MM.1S (cell line): ENCODE data around the gene CYP4F3.

Source experiments
- DNase-seq: peaks from one replicate; pipeline ENCODE4 v3.0.0-alpha.2; 2015
- H2AFZ ChIP-seq: fragments of 300-600 bp; sonication (generic); 2 replicates; pipeline ENCODE4 v1.6.0; 2016; ENCODE audit warnings: antibody characterized with exemption, low read length
- H3F3A ChIP-seq: fragments of 300-600 bp; sonication (generic); 2 replicates; pipeline ENCODE4 v1.6.1; 2016; ENCODE audit warnings: mild to moderate bottlenecking, antibody characterized with exemption, low read length, moderate library complexity, mixed read lengths; ENCODE audit not compliant: insufficient read depth
- H3K27ac ChIP-seq: fragments of 300-600 bp; sonication (generic); 2 replicates; pipeline ENCODE4 v1.5.1; 2016; ENCODE audit warnings: mild to moderate bottlenecking, low read length
- H3K27me3 ChIP-seq: fragments of 300-600 bp; sonication (generic); replicated peaks from 2 replicates; pipeline ENCODE4 v1.6.0; 2016; ENCODE audit warnings: low read length; ENCODE audit not compliant: insufficient read depth
- H3K36me3 ChIP-seq: fragments of 300-600 bp; sonication (generic); replicated peaks from 2 replicates; pipeline ENCODE4 v1.6.1; 2016; ENCODE audit warnings: mild to moderate bottlenecking, low read length, mixed read lengths; ENCODE audit not compliant: insufficient read depth
- H3K4me1 ChIP-seq: fragments of 300-600 bp; sonication (generic); 2 replicates; pipeline ENCODE4 v1.6.1; 2016; ENCODE audit warnings: low read length, mixed read lengths
- H3K4me2 ChIP-seq: fragments of 300-600 bp; sonication (generic); 2 replicates; pipeline ENCODE4 v1.6.0; 2016; ENCODE audit warnings: low read depth, low read length
- H3K4me3 ChIP-seq: fragments of 300-600 bp; sonication (generic); 2 replicates; pipeline ENCODE4 v1.5.1; 2016; ENCODE audit warnings: low read length, mixed read lengths
- H3K79me2 ChIP-seq: fragments of 300-600 bp; sonication (generic); 2 replicates; pipeline ENCODE4 v1.6.1; 2016; ENCODE audit warnings: mixed run types, low read length, mixed read lengths
- H3K9ac ChIP-seq: fragments of 300-600 bp; sonication (generic); 2 replicates; pipeline ENCODE4 v1.6.1; 2016; ENCODE audit warnings: low read length, mixed read lengths
- H3K9me2 ChIP-seq: fragments of 300-600 bp; sonication (generic); replicated peaks from 2 replicates; pipeline ENCODE4 v1.6.1; 2016; ENCODE audit warnings: mild to moderate bottlenecking, low read length, mixed read lengths; ENCODE audit not compliant: insufficient read depth
- H3K9me3 ChIP-seq: fragments of 300-600 bp; sonication (generic); replicated peaks from 2 replicates; pipeline ENCODE4 v1.6.1; 2016; ENCODE audit warnings: mild to moderate bottlenecking, low read length, mixed read lengths; ENCODE audit not compliant: insufficient read depth
- H4K20me1 ChIP-seq: fragments of 300-600 bp; sonication (generic); 2 replicates; pipeline ENCODE4 v1.6.1; 2016; ENCODE audit warnings: mild to moderate bottlenecking, low read length, moderate library complexity, mixed read lengths; ENCODE audit not compliant: insufficient read depth
- CTCF ChIP-seq: fragments of 300-600 bp; sonication (generic); IDR thresholded peaks from 2 replicates; pipeline ENCODE4 v1.5.1; 2016; ENCODE audit warnings: antibody characterized with exemption, low read length, mixed read lengths
- EZH2 ChIP-seq: fragments of 300-600 bp; sonication (generic); optimal IDR thresholded peaks from 2 replicates; pipeline ENCODE3; 2017; ENCODE audit warnings: low read depth, mild to moderate bottlenecking, antibody characterized with exemption, low read length, mixed read lengths
- EZH2phosphoT487 ChIP-seq: fragments of 300-600 bp; sonication (generic); IDR thresholded peaks from 2 replicates; pipeline ENCODE4 v1.6.1; 2018; ENCODE audit warnings: antibody characterized with exemption, low read length

Gene CYP4F3

GRCh38 chr19:15671237-15671821 lies 30.6 kb downstream of the CYP4F3 start:
- H3F3A ChIP-seq, result no peaks in the 10 kb centered on the region
- no peaks in the 10 kb centered on the region for H3K79me2 ChIP-seq
- no peak overlapping the region for H3K4me3 ChIP-seq
- H3K4me2 ChIP-seq, result no peak overlapping the region
- H3K9me3 ChIP-seq, result no peaks in the 10 kb centered on the region
- H3K27ac ChIP-seq, result no peak overlapping the region
- no peak overlapping the region for H2AFZ ChIP-seq
- H3K9me2 ChIP-seq, result no peaks in the 10 kb centered on the region
- no peak overlapping the region for H3K9ac ChIP-seq
- H3K4me1 ChIP-seq, result no peaks in the 10 kb centered on the region
- peaks cover 10% of the 10 kb centered on the region; the same call in 1 of the 2 replicates for H3K27me3 ChIP-seq
- DNase-seq, result no peak
- TF ChIP-seq EZH2phosphoT487, result no peak
- no peaks in the 10 kb centered on the region for H3K36me3 ChIP-seq
- no peaks in the 10 kb centered on the region for H4K20me1 ChIP-seq

GRCh38 chr19:15671891-15672579 lies 31.3 kb downstream of the CYP4F3 start:
- Histone ChIP-seq H3K27ac (no peak overlapping the region), H3K4me2 (no peak overlapping the region), H3K79me2 (no peaks in the 10 kb centered on the region), H3F3A (no peaks in the 10 kb centered on the region), H3K9ac (no peak overlapping the region), H2AFZ (no peak overlapping the region), H3K4me3 (no peak overlapping the region), H3K9me3 (no peaks in the 10 kb centered on the region), H3K4me1 (no peaks in the 10 kb centered on the region), H4K20me1 (no peaks in the 10 kb centered on the region), H3K36me3 (no peaks in the 10 kb centered on the region), H3K27me3 (peaks cover 10% of the 10 kb centered on the region; the same call in 1 of the 2 replicates), H3K9me2 (no peaks in the 10 kb centered on the region)
- TF ChIP-seq CTCF (no peak), EZH2 (no peak), EZH2phosphoT487 (no peak)
- DNase-seq, result no peak

- no peak within 1 kb of the TSS for H3K4me3 ChIP-seq
These were observed 32.0 kb downstream of the CYP4F3 start, which contains the start of gene CYP4F12 for GRCh38 chr19:15672580-15673175. Gene CYP4F12, plus strand, starts transcription at chr19:15673087. Its CDS starts 443 bp downstream, at chr19:15673530.

More at GRCh38 chr19:15672580-15673175, 32.0 kb downstream of the CYP4F3 start, which contains the start of gene CYP4F12:
- H3K9me2 ChIP-seq, result no peaks in the 10 kb centered on the region
- H3K4me1 ChIP-seq, result no peaks in the 10 kb centered on the region
- no peaks in the 10 kb centered on the region for H3K9me3 ChIP-seq
- no peaks in the 10 kb centered on the region for H3K36me3 ChIP-seq
- no peak within 1 kb of the TSS for H3K27ac ChIP-seq
- no peaks in the 10 kb centered on the region for H4K20me1 ChIP-seq
- no peak within 1 kb of the TSS for H2AFZ ChIP-seq
- no peak for DNase-seq
- H3F3A ChIP-seq, result no peaks in the 10 kb centered on the region
- H3K27me3 ChIP-seq, result peaks cover 10% of the 10 kb centered on the region; the same call in 1 of the 2 replicates
- no peak within 1 kb of the TSS for H3K4me2 ChIP-seq
- H3K79me2 ChIP-seq, result no peaks in the 10 kb centered on the region
- no peak for TF ChIP-seq EZH2
- TF ChIP-seq EZH2phosphoT487, result no peak
- no peak for TF ChIP-seq CTCF
- no peak within 1 kb of the TSS for H3K9ac ChIP-seq
